ENCODE results near the gene PPL. TPM values are rescaled to one million over a fixed set of nuclear protein-coding genes. Genes with fewer than 3 reads are reported as not detected.

PPL gene
- total RNA-seq, 4 donors from 2014 or later: 31.3 to 97.6 (median 59.5) TPM

DNA sequence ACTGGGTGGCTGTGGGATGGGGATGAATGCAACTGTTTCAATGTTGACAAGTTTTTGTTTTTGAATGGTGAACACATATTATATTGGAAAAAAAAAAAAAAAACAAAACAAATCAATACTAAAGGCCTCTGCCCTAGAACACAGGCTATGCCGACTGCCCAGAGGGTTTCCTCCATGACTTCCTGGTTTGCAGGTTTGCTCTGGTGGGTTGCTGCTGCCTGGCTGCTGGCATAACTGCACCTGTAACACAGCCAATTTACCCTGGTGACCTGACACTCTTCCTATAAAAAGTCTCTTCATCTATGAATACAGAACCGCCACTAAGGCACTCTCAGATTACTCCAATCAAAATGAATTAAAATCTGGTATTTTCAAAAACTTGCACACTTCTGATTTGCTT lies 100.2 kb downstream of the PPL start:
- ATAC-seq (ENCODE audit: low FRiP score) (no peak), DNase-seq (ENCODE audit: low spot score) (no peak)
- TF ChIP-seq, protein P1, sequence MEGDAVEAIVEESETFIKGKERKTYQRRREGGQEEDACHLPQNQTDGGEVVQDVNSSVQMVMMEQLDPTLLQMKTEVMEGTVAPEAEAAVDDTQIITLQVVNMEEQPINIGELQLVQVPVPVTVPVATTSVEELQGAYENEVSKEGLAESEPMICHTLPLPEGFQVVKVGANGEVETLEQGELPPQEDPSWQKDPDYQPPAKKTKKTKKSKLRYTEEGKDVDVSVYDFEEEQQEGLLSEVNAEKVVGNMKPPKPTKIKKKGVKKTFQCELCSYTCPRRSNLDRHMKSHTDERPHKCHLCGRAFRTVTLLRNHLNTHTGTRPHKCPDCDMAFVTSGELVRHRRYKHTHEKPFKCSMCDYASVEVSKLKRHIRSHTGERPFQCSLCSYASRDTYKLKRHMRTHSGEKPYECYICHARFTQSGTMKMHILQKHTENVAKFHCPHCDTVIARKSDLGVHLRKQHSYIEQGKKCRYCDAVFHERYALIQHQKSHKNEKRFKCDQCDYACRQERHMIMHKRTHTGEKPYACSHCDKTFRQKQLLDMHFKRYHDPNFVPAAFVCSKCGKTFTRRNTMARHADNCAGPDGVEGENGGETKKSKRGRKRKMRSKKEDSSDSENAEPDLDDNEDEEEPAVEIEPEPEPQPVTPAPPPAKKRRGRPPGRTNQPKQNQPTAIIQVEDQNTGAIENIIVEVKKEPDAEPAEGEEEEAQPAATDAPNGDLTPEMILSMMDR (IDR thresholded peaks at IDR 0.05): no peak

DNA sequence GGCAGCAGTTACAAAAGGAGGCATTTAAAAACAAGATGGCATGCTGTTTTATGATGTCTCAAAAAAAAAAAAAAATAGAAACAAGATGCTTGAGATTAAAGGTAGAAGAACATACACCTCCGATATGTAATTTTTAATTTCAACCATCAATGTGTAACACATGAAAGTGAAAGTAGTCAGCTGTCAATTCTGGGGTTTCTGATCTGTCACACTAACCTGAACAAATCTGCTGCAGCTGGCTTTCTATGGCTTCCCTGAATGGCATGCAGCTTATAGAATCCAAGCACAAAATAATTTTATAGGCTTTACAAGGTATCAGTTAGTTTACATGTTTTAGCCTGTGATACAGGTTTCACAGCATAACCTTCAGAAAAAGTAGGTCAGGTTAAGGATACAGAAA lies 103.4 kb downstream of the PPL start:
- DNase-seq (ENCODE audit: low spot score) (no peak), ATAC-seq (ENCODE audit: low FRiP score) (no peak)
- TF ChIP-seq, protein P1 (IDR thresholded peaks at IDR 0.05): no peak

DNA sequence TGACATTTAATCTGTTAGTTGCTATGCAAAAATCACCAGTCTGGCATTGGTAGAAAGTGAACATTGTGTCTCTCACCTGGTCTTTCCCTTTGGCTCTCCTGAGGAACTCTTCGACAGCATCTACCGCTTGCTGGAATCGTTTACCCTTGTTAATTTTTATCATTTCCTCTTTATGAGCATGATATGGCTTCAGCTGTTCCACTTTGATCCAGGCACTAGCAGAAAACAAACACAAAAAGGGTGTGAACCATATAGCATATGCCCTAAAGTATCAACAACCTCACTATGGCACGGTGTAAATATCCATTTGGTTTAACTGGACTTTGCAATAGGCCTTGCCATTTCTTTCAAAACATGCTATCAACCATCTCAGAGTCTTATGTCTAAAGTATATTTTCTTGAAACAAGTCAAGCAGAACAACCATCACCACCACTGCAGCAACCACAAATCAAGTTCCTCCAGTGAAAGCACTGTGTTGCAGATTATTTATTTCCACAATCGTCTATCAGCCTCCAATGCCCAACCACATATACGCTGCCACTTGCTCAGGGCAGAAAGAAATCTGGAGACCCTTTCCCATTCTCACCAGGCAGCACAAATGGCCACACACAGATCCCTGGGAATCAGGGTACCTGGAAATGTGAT lies 104.1 kb downstream of the PPL start:
- TF ChIP-seq, protein P1 (IDR thresholded peaks at IDR 0.05): no peak
- DNase-seq (ENCODE audit: low spot score) (no peak), ATAC-seq (ENCODE audit: low FRiP score) (no peak)

Other genes starting within 250 kb of the PPL start
- 10 to 100 TPM; 12.4 to 26.8 (median 20.9) TPM for gene NUDT16L1, start 243.6 kb downstream of the PPL start, total RNA-seq
- 10 to 100 TPM; 12.6 to 24.1 (median 17.2) TPM for gene ANKS3, start 202.9 kb downstream of the PPL start, total RNA-seq
- gene DNAAF8, start 202.6 kb downstream of the PPL start, total RNA-seq: 1 to 10 TPM in 2 of 4 donors, under 1 TPM in 2; 0.31 to 1.1 (median 0.87) TPM
- gene ZNF500, start 170.0 kb downstream of the PPL start, total RNA-seq: 10 to 100 TPM in 2 of 4 donors, 1 to 10 TPM in 2; 8.9 to 18.6 (median 10.9) TPM
- gene SEPTIN12, start 148.8 kb downstream of the PPL start, total RNA-seq: not detected
- gene SMIM22, start 141.8 kb downstream of the PPL start, total RNA-seq: not detected
- gene ROGDI, start 134.5 kb downstream of the PPL start, total RNA-seq: 1 to 10 TPM; 5.5 to 9.3 (median 8.0) TPM
- 10 to 100 TPM; 44.4 to 56.0 (median 52.0) TPM for gene GLYR1, start 89.9 kb downstream of the PPL start, total RNA-seq
- 10 to 100 TPM; 32.8 to 67.5 (median 41.1) TPM for gene UBN1, start 89.7 kb downstream of the PPL start, total RNA-seq
- gene SEC14L5, start 21.2 kb upstream of the PPL start, total RNA-seq: 1 to 10 TPM in 1 of 4 donors, under 1 TPM in 3; 0.12 to 1.3 (median 0.45) TPM
- gene NAGPA, start 96.8 kb upstream of the PPL start, total RNA-seq: 10 to 100 TPM; 14.9 to 29.7 (median 21.9) TPM
- gene C16orf89, start 128.8 kb upstream of the PPL start, total RNA-seq: 10 to 100 TPM in 1 of 4 donors, 1 to 10 TPM in 3; 3.8 to 16.6 (median 7.1) TPM
- 10 to 100 TPM; 16.9 to 19.5 (median 18.0) TPM for gene ALG1, start 134.7 kb upstream of the PPL start, total RNA-seq
- gene EEF2KMT, start 160.6 kb upstream of the PPL start, total RNA-seq: 10 to 100 TPM in 2 of 4 donors, 1 to 10 TPM in 2; 6.3 to 12.2 (median 8.6) TPM